Left ventricle myocardium inferior (tissue), 1 donor: ENCODE data around the gene SYNDIG1. TPM values are rescaled to one million over a fixed set of nuclear protein-coding genes. Genes with fewer than 3 reads are reported as not detected.

Experiments used
- DNase-seq: peaks from one replicate; pipeline ENCODE4 v3.0.0-alpha.2; 2020
- H3K27ac ChIP-seq: fragments of 200-600 bp; replicated peaks from 2 replicates; pipeline ENCODE4 v1.8.0; 2021
- H3K27me3 ChIP-seq: fragments of 200-600 bp; 2 replicates; pipeline ENCODE4 v1.8.0; 2021; ENCODE audit warnings: low read depth
- H3K36me3 ChIP-seq: fragments of 200-600 bp; 2 replicates; pipeline ENCODE4 v1.8.0; 2021
- H3K4me1 ChIP-seq: fragments of 200-600 bp; 2 replicates; pipeline ENCODE4 v1.8.0; 2021
- H3K4me3 ChIP-seq: fragments of 200-600 bp; 2 replicates; pipeline ENCODE4 v1.8.0; 2021; ENCODE audit warnings: mild to moderate bottlenecking, moderate library complexity
- H3K9me3 ChIP-seq: fragments of 200-600 bp; replicated peaks from 2 replicates; pipeline ENCODE4 v1.8.0; 2021
- CTCF ChIP-seq: fragments of 200-600 bp; IDR thresholded peaks from 2 replicates; pipeline ENCODE4 v1.8.0; 2021; ENCODE audit warnings: antibody characterized with exemption, mild to moderate bottlenecking, borderline replicate concordance
- intact Hi-C: fragments of 100-400 bp; cut with micrococcal nuclease; formaldehyde crosslinking; loops from one replicate; pipeline ENCODE4 v1.11.0; 2022
- total RNA-seq: library from RNA; stranded (reverse); fragmentation: NEBNext Ultra II Directional; extraction: Animal tissue kit (Norgen Biotek cat#: 25700); gene quantifications from one replicate; pipeline ENCODE4 v1.2.1, GENCODE V29; 2021
- donor health status: DM: no; HTN: yes; CAD: no; lungs with severe emphysema.

The SYNDIG1 gene
- total RNA-seq, 1 donor from 2014 or later, result 21.4 TPM

GRCh38 chr20:24567508-24567907, 98.1 kb downstream of the SYNDIG1 start:
- peaks cover 4% of the 10 kb centered on the region for H3K4me1 ChIP-seq
- intact Hi-C loops, result no loop called here

GRCh38 chr20:24568842-24569241, 99.4 kb downstream of the SYNDIG1 start:
- Histone ChIP-seq H3K9me3 (no peaks in the 10 kb centered on the region), H3K27ac (no peak overlapping the region), H3K4me1 (peaks cover 4% of the 10 kb centered on the region), H3K36me3 (no peaks in the 10 kb centered on the region), H3K27me3 (no peaks in the 10 kb centered on the region), H3K4me3 (no peak overlapping the region)
- no peak for DNase-seq
- TF ChIP-seq CTCF, result no peak
- intact Hi-C loops, result no loop called here

More at GRCh38 chr20:24567508-24567907, 98.1 kb downstream of the SYNDIG1 start:
- Histone ChIP-seq H3K27ac (no peak overlapping the region), H3K9me3 (peaks cover 10% of the 10 kb centered on the region), H3K27me3 (no peaks in the 10 kb centered on the region), H3K36me3 (no peaks in the 10 kb centered on the region), H3K4me3 (no peak overlapping the region)
- TF ChIP-seq CTCF, result no peak
- DNase-seq, result no peak

GRCh38 chr20:24571159-24571558, 101.7 kb downstream of the SYNDIG1 start:
- no peaks in the 10 kb centered on the region for H3K36me3 ChIP-seq
- intact Hi-C loops, result no loop called here
- no peak for DNase-seq
- H3K27ac ChIP-seq, result no peak overlapping the region
- no peak for TF ChIP-seq CTCF
- peaks cover 4% of the 10 kb centered on the region for H3K4me1 ChIP-seq
- H3K4me3 ChIP-seq, result no peak overlapping the region
- H3K9me3 ChIP-seq, result no peaks in the 10 kb centered on the region
- no peaks in the 10 kb centered on the region for H3K27me3 ChIP-seq

- no peak overlapping the region for H3K27ac ChIP-seq
- no peak for TF ChIP-seq CTCF
- H3K36me3 ChIP-seq, result no peaks in the 10 kb centered on the region
- intact Hi-C loops, result no loop called here
- H3K4me1 ChIP-seq, result peaks cover 4% of the 10 kb centered on the region
- no peak overlapping the region for H3K4me3 ChIP-seq
- no peaks in the 10 kb centered on the region for H3K27me3 ChIP-seq
- no peaks in the 10 kb centered on the region for H3K9me3 ChIP-seq
- no peak for DNase-seq
These were observed 102.7 kb downstream of the SYNDIG1 start for GRCh38 chr20:24572140-24572539.

- intact Hi-C loops, result no loop called here
- DNase-seq, result no peak
- H3K4me1 ChIP-seq, result peaks cover 4% of the 10 kb centered on the region
These were observed 103.4 kb downstream of the SYNDIG1 start for GRCh38 chr20:24572862-24573261.

More at GRCh38 chr20:24572862-24573261, 103.4 kb downstream of the SYNDIG1 start:
- no peak for TF ChIP-seq CTCF
- H3K4me3 ChIP-seq, result no peak overlapping the region
- H3K27ac ChIP-seq, result no peak overlapping the region
- no peaks in the 10 kb centered on the region for H3K9me3 ChIP-seq
- H3K36me3 ChIP-seq, result no peaks in the 10 kb centered on the region
- no peaks in the 10 kb centered on the region for H3K27me3 ChIP-seq
